K562 (cell line): ENCODE data around the gene MYO7A. TPM values are rescaled to one million over a fixed set of nuclear protein-coding genes. Genes with fewer than 3 reads are reported as not detected.

Experiments
- ATAC-seq: fragments of 200-7000 bp; cut with Tn5 transposase; 3 replicates; pipeline ENCODE4 v1.9.1; 2020; ENCODE audit warnings: moderate library complexity
- BruUV-seq: library from RNA; stranded (reverse); fragments of 400-500 nt; replicated peaks from 2 replicates; lab custom pipeline; 2021; lab: Mats Ljungman, UMichigan
- CTCF ChIA-PET: fragments of 300-600 bp; formaldehyde crosslinking; extraction: SDS; loops from one replicate; lab custom pipeline; 2021; ENCODE audit warnings: low intra/inter-chr PET ratio; lab: Yijun Ruan, JAX
- POLR2A ChIA-PET: fragments of 300-600, 350-650 bp; sonication (Branson Sonifier 250); formaldehyde crosslinking; extraction: SDS; loops from one replicate; lab custom pipeline; 2021; ENCODE audit warnings: antibody characterized with exemption, inconsistent platforms; lab: Yijun Ruan, JAX
- DNase-seq, 4 experiments: peaks; one replicate each; pipeline versions ENCODE4 v3.0.0 to v3.0.0-alpha.2; 2011 to 2018; ENCODE audit warnings: low spot score in 3 of 4, mixed read lengths in 3 of 4; ENCODE audit errors: extremely low read depth in 1 of 4
- FAIRE-seq: peaks from 2 replicates; lab custom pipeline; 2011; peaks lifted over from hg19 to GRCh38; lab: Jason Lieb, UNC
- H2AFZ ChIP-seq: 2 replicates; pipeline ENCODE4 v1.6.0; 2011; ENCODE audit warnings: low read depth, low read length, control low read depth, inconsistent platforms
- H3K27ac ChIP-seq: fragments of 200-600 bp; 3 replicates; pipeline ENCODE4 v1.8.0; 2011; ENCODE audit warnings: low read depth, mild to moderate bottlenecking, control low read depth, inconsistent platforms, low read length, moderate library complexity, mixed read lengths; ENCODE audit errors: extremely low read depth
- H3K27me3 ChIP-seq, 2 experiments: fragments of 300-600 bp in 1 of 2; 2 replicates in 1 of 2; 3 replicates in 1 of 2; pipeline versions ENCODE4 v1.6.0 to v1.8.0; 2011; ENCODE audit warnings: inconsistent platforms in 2 of 2, low read length in 2 of 2, mild to moderate bottlenecking in 1 of 2, mixed read lengths in 1 of 2, moderate library complexity in 1 of 2; ENCODE audit not compliant: control insufficient read depth in 2 of 2, insufficient read depth in 2 of 2
- H3K36me3 ChIP-seq: fragments of 300-600 bp; 3 replicates; pipeline ENCODE4 v1.8.0; 2011; ENCODE audit warnings: mild to moderate bottlenecking, low read length, inconsistent platforms; ENCODE audit not compliant: control insufficient read depth, insufficient read depth
- H3K4me1 ChIP-seq, 2 experiments: fragments of 200-600 bp in 1 of 2; replicated peaks in 1 of 2; 2 replicates in 1 of 2; 3 replicates in 1 of 2; pipeline versions ENCODE4 v1.5.1 to v1.8.0; 2011; ENCODE audit warnings: inconsistent platforms in 2 of 2, low read length in 2 of 2, mild to moderate bottlenecking in 1 of 2, mixed read lengths in 1 of 2, moderate library complexity in 1 of 2; ENCODE audit not compliant: control insufficient read depth in 2 of 2, insufficient read depth in 2 of 2
- H3K4me2 ChIP-seq: 2 replicates; pipeline ENCODE4 v1.6.1; 2011; ENCODE audit warnings: low read length, control low read depth, inconsistent platforms, mixed read lengths; ENCODE audit not compliant: insufficient read depth
- H3K4me3 ChIP-seq: fragments of 200-600 bp; sonication (generic), shearing (Covaris generic); 2 replicates; pipeline ENCODE4 v1.5.1; 2016; ENCODE audit warnings: control low read depth, inconsistent platforms
- H3K79me2 ChIP-seq: fragments of 200-600 bp; 3 replicates; pipeline ENCODE4 v1.8.0; 2011; ENCODE audit warnings: low read length, inconsistent platforms; ENCODE audit not compliant: control insufficient read depth, insufficient read depth
- H3K9ac ChIP-seq, 2 experiments: 2 replicates each; pipeline versions ENCODE4 v1.6.0 to v1.6.1; 2011; ENCODE audit warnings: low read depth in 2 of 2, low read length in 2 of 2, control low read depth in 1 of 2, inconsistent platforms in 1 of 2, mild to moderate bottlenecking in 1 of 2, mixed read lengths in 1 of 2; ENCODE audit not compliant: insufficient read depth in 1 of 2
- H3K9me1 ChIP-seq: one replicate; pipeline ENCODE4 v1.6.0; 2011; ENCODE audit warnings: inconsistent platforms, mild to moderate bottlenecking, low read length, moderate library complexity; ENCODE audit not compliant: control insufficient read depth, insufficient read depth
- H3K9me3 ChIP-seq: replicated peaks from 2 replicates; pipeline ENCODE4 v1.5.1; 2011; ENCODE audit warnings: low read depth, low read length, inconsistent platforms; ENCODE audit not compliant: control insufficient read depth, insufficient read depth
- H4K20me1 ChIP-seq: replicated peaks from 2 replicates; pipeline ENCODE4 v1.6.1; 2011; ENCODE audit warnings: low read length, inconsistent platforms, mixed read lengths; ENCODE audit not compliant: control insufficient read depth, insufficient read depth
- C11orf30 ChIP-seq: fragments of 450-650 bp; IDR thresholded peaks from 2 replicates; pipeline ENCODE4 v1.6.1; 2016; ENCODE audit warnings: low read depth, mild to moderate bottlenecking
- CHD4 ChIP-seq: fragments of 200-600 bp; sonication (generic); IDR thresholded peaks from 3 replicates; pipeline ENCODE4 v1.6.1; 2012; ENCODE audit warnings: low read depth, mild to moderate bottlenecking, mixed read lengths, low read length, inconsistent platforms; ENCODE audit not compliant: insufficient read depth, insufficient replicate concordance, poor library complexity, severe bottlenecking
- CREB1 ChIP-seq, 2 experiments: sonication (generic) in 1 of 2; formaldehyde crosslinking in 1 of 2; IDR thresholded peaks; 2 replicates each; pipeline versions ENCODE4 v1.6.1 to v1.8.0; 2012 to 2022; ENCODE audit warnings: inconsistent platforms in 1 of 2, mild to moderate bottlenecking in 1 of 2, missing genetic modification reagents in 1 of 2, moderate library complexity in 1 of 2
- CTCF ChIP-seq, 3 experiments: IDR thresholded peaks in 2 of 3; conservative IDR thresholded peaks in 1 of 3; 2 replicates each; pipeline ENCODE4 v1.5.1; 2011 to 2012; ENCODE audit warnings: low read length in 3 of 3, mild to moderate bottlenecking in 3 of 3, control low read depth in 2 of 3, improper control_type of control experiment in 1 of 3, inconsistent platforms in 1 of 3, low read depth in 1 of 3, mixed read lengths in 1 of 3, moderate library complexity in 1 of 3; ENCODE audit not compliant: insufficient read depth in 2 of 3
- HNRNPL ChIP-seq: fragments of 200-400 bp; formaldehyde crosslinking; IDR thresholded peaks from 2 replicates; pipeline ENCODE4 v1.6.1; 2017; ENCODE audit warnings: low read depth, mild to moderate bottlenecking, low read length
- ILK ChIP-seq: fragments of 450-650 bp; IDR thresholded peaks from 2 replicates; pipeline ENCODE4 v1.6.1; 2016; ENCODE audit warnings: missing genetic modification characterization, low read depth, mild to moderate bottlenecking, missing compliant biosample characterization, moderate library complexity, borderline replicate concordance
- NCOA6 ChIP-seq: fragments of 450-650 bp; IDR thresholded peaks from 2 replicates; pipeline ENCODE4 v1.6.1; 2017; ENCODE audit warnings: mild to moderate bottlenecking
- NONO ChIP-seq, 2 experiments: fragments of 200-400 bp in 1 of 2; fragments of 450-650 bp in 1 of 2; formaldehyde crosslinking in 1 of 2; IDR thresholded peaks; 2 replicates each; pipeline ENCODE4 v1.6.1; 2017; ENCODE audit warnings: low read depth in 2 of 2, mild to moderate bottlenecking in 2 of 2, moderate library complexity in 2 of 2, low read length in 1 of 2
- SFPQ ChIP-seq: fragments of 200-400 bp; formaldehyde crosslinking; IDR thresholded peaks from 2 replicates; pipeline ENCODE4 v1.6.1; 2017; ENCODE audit warnings: mild to moderate bottlenecking, low read depth, low read length, moderate library complexity
- SMAD3 ChIP-seq: fragments of 450-650 bp; formaldehyde crosslinking; conservative IDR thresholded peaks from 2 replicates; pipeline ENCODE4 v1.4.0; 2020; ENCODE audit warnings: mild to moderate bottlenecking
- SNIP1 ChIP-seq: fragments of 450-650 bp; IDR thresholded peaks from 2 replicates; pipeline ENCODE4 v1.7.1; 2017; ENCODE audit warnings: low read depth, mild to moderate bottlenecking
- SRSF3 ChIP-seq: fragments of 200-400 bp; formaldehyde crosslinking; IDR thresholded peaks from 2 replicates; pipeline ENCODE4 v1.6.1; 2016; ENCODE audit warnings: mild to moderate bottlenecking, low read length, moderate library complexity; ENCODE audit not compliant: insufficient read depth
- ZNF408 ChIP-seq: fragments of 250-450 bp; sonication (Bioruptor Pico); IDR thresholded peaks from 2 replicates; pipeline ENCODE4 v1.4.0; 2020; ENCODE audit warnings: low read depth, mild to moderate bottlenecking, moderate library complexity
- ZNF507 ChIP-seq: conservative IDR thresholded peaks from 2 replicates; pipeline ENCODE4 v1.6.1; 2017; ENCODE audit warnings: missing genetic modification characterization, missing compliant biosample characterization
- WGBS: fragments of 100-300 bp; shearing (Covaris generic); methylation state at CpG from one replicate; pipeline ENCODE4 v1.1.6; 2016; ENCODE audit warnings: low coverage, mixed read lengths; ENCODE audit not compliant: insufficient coverage; ENCODE audit errors: missing lambda C conversion rate; 5-methylcytosine and 5-hydroxymethylcytosine counted together
- in situ Hi-C: fragments of 300-500 bp; cut with MboI; formaldehyde crosslinking; loops from 4 replicates; pipeline ENCODE4 v1.15.0; 2018; ENCODE audit warnings: inconsistent platforms, mixed read lengths
- intact Hi-C: fragments of 100-400 bp; cut with micrococcal nuclease; formaldehyde crosslinking; loops from 2 replicates; pipeline ENCODE4 v1.14.2; 2022
- polyA plus RNA-seq, 8 experiments: library from polyadenylated mRNA; depleted of rRNA in 4 of 8; stranded (reverse) in 5 of 8; unstranded in 3 of 8; fragments of >200 nt; fragmentation: Nextera tagmentation in 2 of 8; fragmentation: Illumina TruSeq in 1 of 8; extraction: Ambion mirVana in 2 of 8; extraction: Trizol in 1 of 8; gene quantifications; 2 replicates each; pipeline versions ENCODE4 v1.2.1 to v1.2.3, GENCODE V29; 2011 to 2014; ENCODE audit warnings: inconsistent platforms in 1 of 8, missing spikeins in 1 of 8
- total RNA-seq, 7 experiments: library from RNA; depleted of rRNA in 6 of 7; stranded (reverse); fragments of >200 nt in 6 of 7; fragmentation: Illumina TruSeq in 2 of 7; extraction: Trizol in 2 of 7; gene quantifications; 2 replicates each; pipeline versions ENCODE4 v1.2.1 to v1.2.3, GENCODE V29; 2011 to 2021; ENCODE audit warnings: low replicate concordance in 1 of 7
- TF ChIP-seq, protein P1 (sequence below): fragments of 250-450 bp; sonication (Bioruptor Pico); IDR thresholded peaks from 2 replicates; pipeline ENCODE4 v1.5.0; 2020; ENCODE audit warnings: mild to moderate bottlenecking, borderline replicate concordance

MYO7A gene
- total and polyA plus RNA-seq, 9 of the 15 experiments (the other 6 are each of a cell fraction or from before 2014, with no cell fraction given), result 0.01 to 0.11 (median 0.07) TPM; not detected in 1

- no peak for FAIRE-seq
- TF ChIP-seq CHD4 (no peak), ZNF408 (CRISPR knock-in tag) (no peak), CTCF (IDR thresholded peaks at IDR 0.05 in 2 of 3, conservative IDR thresholded peaks at IDR 0.05 in 1 of 3; ENCODE audit: insufficient read depth in 2 of 3, low read depth in 1 of 3, low read length in 3 of 3) (no peak), ILK (tag) (no peak), NONO (IDR thresholded peaks at IDR 0.05; ENCODE audit: low read depth in 2 of 2, low read length in 1 of 2) (no peak), SNIP1 (no peak), ZNF507 (tag) (no peak), NCOA6 (no peak), CREB1 (IDR thresholded peaks at IDR 0.05) (no peak), CREB1 (CRISPR knock-in tag; IDR thresholded peaks at IDR 0.05) (no peak), SFPQ (no peak), HNRNPL (no peak), C11orf30 (no peak), SRSF3 (no peak), SMAD3 (CRISPR knock-in tag) (no peak)
- TF ChIP-seq, protein P1, sequence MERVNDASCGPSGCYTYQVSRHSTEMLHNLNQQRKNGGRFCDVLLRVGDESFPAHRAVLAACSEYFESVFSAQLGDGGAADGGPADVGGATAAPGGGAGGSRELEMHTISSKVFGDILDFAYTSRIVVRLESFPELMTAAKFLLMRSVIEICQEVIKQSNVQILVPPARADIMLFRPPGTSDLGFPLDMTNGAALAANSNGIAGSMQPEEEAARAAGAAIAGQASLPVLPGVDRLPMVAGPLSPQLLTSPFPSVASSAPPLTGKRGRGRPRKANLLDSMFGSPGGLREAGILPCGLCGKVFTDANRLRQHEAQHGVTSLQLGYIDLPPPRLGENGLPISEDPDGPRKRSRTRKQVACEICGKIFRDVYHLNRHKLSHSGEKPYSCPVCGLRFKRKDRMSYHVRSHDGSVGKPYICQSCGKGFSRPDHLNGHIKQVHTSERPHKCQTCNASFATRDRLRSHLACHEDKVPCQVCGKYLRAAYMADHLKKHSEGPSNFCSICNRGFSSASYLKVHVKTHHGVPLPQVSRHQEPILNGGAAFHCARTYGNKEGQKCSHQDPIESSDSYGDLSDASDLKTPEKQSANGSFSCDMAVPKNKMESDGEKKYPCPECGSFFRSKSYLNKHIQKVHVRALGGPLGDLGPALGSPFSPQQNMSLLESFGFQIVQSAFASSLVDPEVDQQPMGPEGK (CRISPR knock-in tag), result no peak
These were observed 5.4 kb upstream of the MYO7A start for GRCh38 chr11:77122576-77123212.

More at GRCh38 chr11:77122576-77123212, 5.4 kb upstream of the MYO7A start:
- peaks cover 0 to 14% of the 10 kb centered on the region in 2 experiments; a peak in 2 of 5 replicates for H3K4me1 ChIP-seq
- no peak overlapping the region for H2AFZ ChIP-seq
- ChIA-PET POLR2A (interaction anchor here (1.1 kb wide), 1 partner anchor 68 kb away, joined by 3 read pairs; no protein-coding TSS in a partner anchor), CTCF (no interaction called here)
- no peaks in the 10 kb centered on the region for H3K36me3 ChIP-seq
- DNase-seq, result no peak
- no peaks in the 10 kb centered on the region for H3K9me3 ChIP-seq
- peaks cover 6% of the 10 kb centered on the region for H4K20me1 ChIP-seq
- no peak overlapping the region for H3K4me3 ChIP-seq
- H3K9me1 ChIP-seq, result no peaks in the 10 kb centered on the region
- in situ Hi-C loops, result no loop called here
- no peak overlapping the region for H3K4me2 ChIP-seq
- H3K79me2 ChIP-seq, result no peaks in the 10 kb centered on the region
- no peak overlapping the region for H3K27ac ChIP-seq
- no peak overlapping the region for H3K9ac ChIP-seq
- BruUV-seq, result no TSS peak
- 2% methylated on average over 7 of the region's 7 CpGs for WGBS
- H3K27me3 ChIP-seq, result peaks cover 12 to 73% of the 10 kb centered on the region in 2 experiments; a peak in 4 of 5 replicates
- no peak for ATAC-seq
- intact Hi-C loops, result no loop called here
